Naive thymus-derived CD4-positive, alpha-beta T cell (primary cell): Measurements from ENCODE around the gene CDK11A. TPM values are rescaled to one million over a fixed set of nuclear protein-coding genes. Genes with fewer than 3 reads are reported as not detected.
"Not testable (repeated sequence)": the region's sequence is repeated elsewhere in the genome, so short reads cannot be mapped to it uniquely, and the experiment has no call there.

Experiments
- ATAC-seq: fragments of 150-1000 bp; cut with Tn5 transposase; 2 replicates; pipeline ENCODE4 v1.10.0; 2021; ENCODE audit warnings: mild to moderate bottlenecking, moderate library complexity
- CTCF ChIA-PET: fragments of 350-600 bp; sonication (Branson Sonifier 250); formaldehyde crosslinking; loops from one replicate; lab custom pipeline; 2021; ENCODE audit warnings: antibody characterized with exemption; lab: Charles Lee
- POLR2A ChIA-PET: fragments of 350-600 bp; sonication (Branson Sonifier 250); formaldehyde crosslinking; loops from one replicate; lab custom pipeline; 2021; ENCODE audit warnings: antibody characterized with exemption, inconsistent platforms; lab: Charles Lee
- DNase-seq, 9 donors: peaks; one replicate each; pipeline versions ENCODE4 v3.0.0 to v3.0.0-alpha.2; 2020 to 2022; ENCODE audit warnings: mixed read lengths in 1 of 9
- H3K27ac ChIP-seq: one replicate; pipeline ENCODE4 v1.7.0; 2013; ENCODE audit warnings: mild to moderate bottlenecking, low read depth, low read length, moderate library complexity
- H3K27me3 ChIP-seq, 2 donors: one replicate each; pipeline ENCODE4 v1.7.0; 2013; ENCODE audit warnings: low read length in 2 of 2, mild to moderate bottlenecking in 2 of 2, moderate library complexity in 2 of 2; ENCODE audit not compliant: control insufficient read depth in 2 of 2, insufficient read depth in 2 of 2
- H3K36me3 ChIP-seq, 3 experiments: 1 replicate in 2 of 3; 2 replicates in 1 of 3; pipeline ENCODE4 v1.7.0; 2013; ENCODE audit warnings: low read length in 3 of 3, mild to moderate bottlenecking in 3 of 3, moderate library complexity in 1 of 3; ENCODE audit not compliant: insufficient read depth in 3 of 3, control insufficient read depth in 2 of 3
- H3K4me1 ChIP-seq, 2 donors: one replicate each; pipeline ENCODE4 v1.7.0; 2013; ENCODE audit warnings: low read length in 2 of 2, mild to moderate bottlenecking in 2 of 2, moderate library complexity in 1 of 2; ENCODE audit not compliant: control insufficient read depth in 2 of 2, insufficient read depth in 2 of 2
- H3K4me3 ChIP-seq: 2 replicates; pipeline ENCODE4 v1.7.0; 2013; ENCODE audit warnings: mild to moderate bottlenecking, low read length
- H3K9me3 ChIP-seq, 3 experiments: 1 replicate in 2 of 3; 2 replicates in 1 of 3; pipeline ENCODE4 v1.7.0; 2013; ENCODE audit warnings: low read length in 3 of 3; ENCODE audit not compliant: control insufficient read depth in 2 of 3
- H3K27ac Mint-ChIP-seq, 9 donors: one replicate each; pipeline ENCODE4 v1.8.0; 2020 to 2022; ENCODE audit warnings: mixed read lengths in 9 of 9, mild to moderate bottlenecking in 8 of 9, moderate library complexity in 5 of 9, inconsistent platforms in 2 of 9
- H3K27me3 Mint-ChIP-seq, 5 donors: one replicate each; pipeline ENCODE4 v1.8.0; 2021 to 2022; ENCODE audit warnings: mixed read lengths in 5 of 5, mild to moderate bottlenecking in 1 of 5
- H3K36me3 Mint-ChIP-seq, 5 donors: one replicate each; pipeline ENCODE4 v1.8.0; 2020 to 2022; ENCODE audit warnings: mixed read lengths in 5 of 5, mild to moderate bottlenecking in 3 of 5, inconsistent platforms in 1 of 5
- H3K4me1 Mint-ChIP-seq, 7 donors: one replicate each; pipeline ENCODE4 v1.8.0; 2020 to 2022; ENCODE audit warnings: mixed read lengths in 7 of 7, mild to moderate bottlenecking in 3 of 7, inconsistent platforms in 1 of 7
- H3K4me3 Mint-ChIP-seq, 10 donors: one replicate each; pipeline ENCODE4 v1.8.0; 2020 to 2022; ENCODE audit warnings: mild to moderate bottlenecking in 10 of 10, mixed read lengths in 10 of 10, moderate library complexity in 6 of 10, inconsistent platforms in 2 of 10
- H3K9me3 Mint-ChIP-seq, 11 donors: one replicate each; pipeline ENCODE4 v1.8.0; 2020 to 2022; ENCODE audit warnings: mixed read lengths in 11 of 11, mild to moderate bottlenecking in 4 of 11, inconsistent platforms in 1 of 11, moderate library complexity in 1 of 11
- intact Hi-C, 2 donors: fragments of 100-400 bp; cut with micrococcal nuclease; formaldehyde crosslinking; loops; one replicate each; pipeline ENCODE4 v1.15.1; 2023
- polyA plus RNA-seq, 2 donors: library from polyadenylated mRNA; unstranded; fragments of 300-500 nt; fragmentation: Illumina TruSeq; gene quantifications; one replicate each; pipeline ENCODE4 v1.2.3, GENCODE V29; 2021
- total RNA-seq, 6 experiments: library from RNA in 5 of 6; stranded (reverse) in 5 of 6; gene quantifications; 1 replicate in 5 of 6; 2 replicates in 1 of 6; pipeline ENCODE4 v1.2.3 and lab custom pipeline; 2021 to 2026

The CDK11A gene
- total and polyA plus RNA-seq, 7 experiments from 2014 or later: 9.8 to 218 (median 139) TPM

DNA sequence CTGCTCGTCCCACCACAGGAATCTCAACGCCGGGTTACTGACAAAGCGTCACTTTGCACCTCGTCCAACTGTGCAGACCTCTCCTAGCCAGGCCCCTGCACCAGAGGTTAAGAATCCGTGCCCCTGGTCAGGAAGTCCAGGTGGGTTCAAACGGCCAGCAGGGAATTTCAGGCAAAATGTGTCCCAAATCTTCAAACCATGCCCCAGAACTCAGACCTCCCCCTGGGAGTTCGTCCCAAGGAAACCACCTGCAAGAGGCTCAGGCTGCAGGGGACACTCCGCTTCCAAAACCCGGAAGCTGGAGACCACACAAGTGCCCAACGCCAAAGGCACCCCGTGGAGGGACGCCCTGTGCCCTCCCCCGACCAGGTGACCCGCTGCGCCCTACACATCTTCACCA lies 32.7 kb downstream of the CDK11A start:
- ATAC-seq, H3K36me3 Mint-ChIP-seq, H3K27me3 ChIP-seq, H3K9me3 Mint-ChIP-seq, H3K4me1 ChIP-seq, H3K27ac Mint-ChIP-seq, POLR2A ChIA-PET, H3K27me3 Mint-ChIP-seq, H3K4me3 Mint-ChIP-seq, H3K9me3 ChIP-seq, DNase-seq, CTCF ChIA-PET, H3K4me3 ChIP-seq, H3K36me3 ChIP-seq: not testable (repeated sequence)
- H3K4me1 Mint-ChIP-seq: peaks cover 0 to 33% (median 19%) of the 10 kb centered on the region in 7 donors
- intact Hi-C loops: loop anchor here (5.0 to 10.0 kb wide), 2 partner anchors 53 to 216 kb away; no protein-coding TSS in a partner anchor
- H3K27ac ChIP-seq: peak overlapping the region; percentile 51

DNA sequence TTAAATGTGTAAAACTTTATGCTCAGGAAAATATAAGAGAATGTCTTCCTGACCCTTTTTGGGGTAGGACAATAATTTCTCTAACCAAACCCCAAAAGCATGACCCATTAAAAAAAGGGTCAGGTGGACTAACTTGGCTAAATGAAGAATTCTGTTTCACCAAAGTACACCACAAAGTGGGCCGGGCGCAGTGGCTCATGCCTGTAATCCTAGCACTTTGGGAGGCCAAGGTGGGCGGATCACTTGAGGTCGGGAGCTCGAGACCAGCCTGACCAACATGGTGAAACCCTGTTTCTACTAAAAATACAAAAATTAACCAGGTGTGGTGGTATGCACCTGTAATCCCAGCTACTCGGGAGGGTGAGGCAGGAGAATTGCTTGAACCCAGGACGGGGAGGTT lies 34.6 kb downstream of the CDK11A start:
- H3K27me3 Mint-ChIP-seq, H3K4me1 ChIP-seq, intact Hi-C loops, H3K27me3 ChIP-seq, H3K36me3 Mint-ChIP-seq, H3K27ac ChIP-seq, ATAC-seq, H3K9me3 ChIP-seq, DNase-seq, CTCF ChIA-PET, H3K4me3 ChIP-seq, POLR2A ChIA-PET, H3K9me3 Mint-ChIP-seq: not testable (repeated sequence)
- Mint-ChIP-seq H3K4me3 (peak overlapping the region in 4 of 10 donors; percentile 25 to 68 (median 50)), H3K27ac (peak overlapping the region in 3 of 9 donors; percentile 17 to 51 (median 46)), H3K4me1 (peaks cover 2 to 50% (median 30%) of the 10 kb centered on the region in 7 donors)
- peaks cover 0 to 11% (median 0%) of the 10 kb centered on the region in 3 experiments for H3K36me3 ChIP-seq

DNA sequence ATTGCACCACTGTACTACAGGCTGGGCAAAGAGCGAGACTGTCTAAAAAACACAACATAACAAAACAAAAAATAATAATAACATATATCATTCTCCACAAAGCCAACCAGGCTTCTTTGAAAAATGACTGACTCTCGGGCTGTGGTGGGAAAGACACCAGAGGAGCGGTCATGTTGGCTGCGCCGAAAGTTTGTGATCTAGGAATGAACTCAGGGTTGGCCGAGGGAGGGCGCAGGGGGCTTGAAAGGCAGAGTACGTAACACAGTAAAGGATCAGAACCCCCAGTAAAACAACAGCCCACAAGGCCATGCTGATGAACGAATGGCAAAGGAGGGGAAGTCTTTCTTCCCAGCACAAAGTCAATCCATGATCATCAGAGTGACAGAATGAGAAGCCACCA lies 36.3 kb downstream of the CDK11A start:
- POLR2A ChIA-PET: no interaction called here
- H3K4me1 Mint-ChIP-seq: peaks cover 2 to 64% (median 37%) of the 10 kb centered on the region in 7 donors
- H3K9me3 Mint-ChIP-seq: no peaks in the 10 kb centered on the region
- Histone ChIP-seq H3K4me3 (no peak overlapping the region), H3K9me3 (no peaks in the 10 kb centered on the region), H3K27me3 (no peaks in the 10 kb centered on the region), H3K4me1 (no peaks in the 10 kb centered on the region), H3K27ac (peak overlapping the region; percentile 20), H3K36me3 (peaks cover 0 to 23% (median 0%) of the 10 kb centered on the region in 3 experiments)
- CTCF ChIA-PET: interaction anchor here (0.7 kb wide), 1 partner anchor 1850 kb away, joined by 6 read pairs; no protein-coding TSS in a partner anchor
- no peak for DNase-seq
- peaks cover 0 to 18% (median 4%) of the 10 kb centered on the region in 5 donors for H3K36me3 Mint-ChIP-seq
- no peak for ATAC-seq
- H3K27me3 Mint-ChIP-seq: no peaks in the 10 kb centered on the region
- peak overlapping the region in 4 of 9 donors; percentile 3 to 84 (median 62) for H3K27ac Mint-ChIP-seq
- peak overlapping the region in 5 of 10 donors; percentile 11 to 77 (median 39) for H3K4me3 Mint-ChIP-seq
- intact Hi-C loops: no loop called here

DNA sequence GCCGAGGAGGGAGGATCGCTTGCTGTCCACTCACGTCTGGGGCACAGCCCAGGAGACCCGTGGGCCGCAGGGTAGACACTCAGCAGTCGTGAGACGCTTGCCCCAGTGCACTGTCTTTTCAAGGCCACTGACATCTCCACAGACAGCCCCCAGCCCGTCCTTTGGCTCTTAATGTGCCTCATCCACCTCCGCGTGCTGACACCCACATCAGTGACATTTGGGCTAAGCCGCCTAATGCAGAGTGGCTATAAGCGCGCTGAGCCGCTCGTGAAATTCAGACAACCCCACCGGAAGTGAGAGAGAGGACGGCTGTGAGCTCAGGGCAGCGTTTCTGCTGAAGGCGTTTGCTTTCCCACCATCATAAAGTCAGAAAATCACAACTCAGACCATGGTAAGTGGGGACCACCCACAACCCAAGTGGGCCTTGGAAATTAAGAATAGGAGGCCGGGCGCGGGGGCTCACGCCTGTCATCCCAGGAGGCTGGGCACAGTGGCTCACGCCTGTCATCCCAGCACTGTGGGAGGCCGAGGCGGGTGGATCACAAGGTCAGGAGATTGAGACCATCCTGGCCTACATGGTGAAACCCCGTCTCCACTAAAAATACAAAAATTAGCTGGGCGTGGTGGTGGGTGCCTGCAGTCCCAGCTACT lies 40.0 kb downstream of the CDK11A start:
- H3K27me3 ChIP-seq: no peaks in the 10 kb centered on the region
- ATAC-seq (no peak), DNase-seq (no peak)
- Mint-ChIP-seq H3K4me3 (peak overlapping the region in 2 of 10 donors; percentile 16 to 42), H3K9me3 (no peaks in the 10 kb centered on the region), H3K27me3 (no peaks in the 10 kb centered on the region), H3K27ac (peak overlapping the region in 1 of 9 donors; percentile 55), H3K4me1 (peaks cover 9 to 68% (median 41%) of the 10 kb centered on the region in 7 donors), H3K36me3 (peaks cover 0 to 18% (median 4%) of the 10 kb centered on the region in 5 donors)
- no peaks in the 10 kb centered on the region for H3K4me1 ChIP-seq
- no peak overlapping the region for H3K4me3 ChIP-seq
- H3K27ac ChIP-seq: no peak overlapping the region
- H3K36me3 ChIP-seq: peaks cover 0 to 31% (median 0%) of the 10 kb centered on the region in 3 experiments
- POLR2A ChIA-PET: no interaction called here
- CTCF ChIA-PET: interaction anchor here (0.7 kb wide), 1 partner anchor 54 kb away, joined by 3 read pairs; no protein-coding TSS in a partner anchor
- H3K9me3 ChIP-seq: no peaks in the 10 kb centered on the region
- intact Hi-C loops: no loop called here

DNA sequence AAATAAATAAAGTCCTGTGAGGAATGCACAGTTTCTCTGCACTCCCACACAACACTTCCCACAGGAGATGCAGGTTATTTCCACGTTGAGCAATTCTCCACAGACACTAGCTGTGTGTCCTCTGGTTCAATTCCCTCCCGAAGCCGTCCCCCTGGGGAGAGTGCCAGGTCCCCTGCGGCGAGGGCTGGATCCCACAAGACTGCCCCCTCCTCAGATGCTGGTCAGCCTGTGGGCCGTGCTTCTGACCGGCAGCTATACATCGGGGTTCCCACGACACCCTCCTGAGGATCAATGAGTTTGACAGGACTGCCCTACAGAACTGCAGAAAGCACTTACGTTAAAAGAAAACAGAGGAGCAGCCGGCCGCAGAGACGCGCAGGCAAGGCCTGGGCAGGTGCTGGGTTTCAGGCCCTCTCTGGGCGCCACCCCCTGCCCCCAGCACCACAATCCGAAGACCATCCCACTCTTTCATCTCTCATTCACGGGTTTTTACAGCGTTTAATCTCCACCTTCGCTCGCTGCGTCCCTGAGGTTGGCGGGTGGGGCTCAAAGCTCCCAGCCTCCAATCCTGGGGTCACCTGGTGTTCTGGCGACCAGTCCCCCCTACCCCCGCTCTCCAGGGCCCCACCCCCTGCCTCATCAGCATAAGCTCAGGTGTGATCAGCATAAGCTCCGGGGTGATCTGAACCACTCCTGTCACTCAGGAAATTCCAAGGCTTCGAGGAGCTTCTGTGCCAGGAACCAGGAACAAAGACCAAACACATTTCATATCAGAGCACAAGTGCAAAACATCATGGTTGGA lies 40.9 kb downstream of the CDK11A start:
- Mint-ChIP-seq H3K27me3 (no peaks in the 10 kb centered on the region), H3K4me3 (peak overlapping the region in 2 of 10 donors; percentile 41 to 42), H3K4me1 (peaks cover 18 to 71% (median 47%) of the 10 kb centered on the region in 7 donors), H3K36me3 (peaks cover 0 to 18% (median 2%) of the 10 kb centered on the region in 5 donors), H3K9me3 (no peaks in the 10 kb centered on the region), H3K27ac (peak overlapping the region in 2 of 9 donors; percentile 55 to 63)
- H3K4me1 ChIP-seq: peaks cover 5 to 7% of the 10 kb centered on the region in 2 donors
- DNase-seq (no peak), ATAC-seq (no peak)
- no peaks in the 10 kb centered on the region for H3K9me3 ChIP-seq
- peaks cover 0 to 31% (median 0%) of the 10 kb centered on the region in 3 experiments for H3K36me3 ChIP-seq
- H3K4me3 ChIP-seq: no peak overlapping the region
- no peak overlapping the region for H3K27ac ChIP-seq
- POLR2A ChIA-PET: no interaction called here
- no peaks in the 10 kb centered on the region for H3K27me3 ChIP-seq
- intact Hi-C loops: no loop called here
- CTCF ChIA-PET: no interaction called here

DNA sequence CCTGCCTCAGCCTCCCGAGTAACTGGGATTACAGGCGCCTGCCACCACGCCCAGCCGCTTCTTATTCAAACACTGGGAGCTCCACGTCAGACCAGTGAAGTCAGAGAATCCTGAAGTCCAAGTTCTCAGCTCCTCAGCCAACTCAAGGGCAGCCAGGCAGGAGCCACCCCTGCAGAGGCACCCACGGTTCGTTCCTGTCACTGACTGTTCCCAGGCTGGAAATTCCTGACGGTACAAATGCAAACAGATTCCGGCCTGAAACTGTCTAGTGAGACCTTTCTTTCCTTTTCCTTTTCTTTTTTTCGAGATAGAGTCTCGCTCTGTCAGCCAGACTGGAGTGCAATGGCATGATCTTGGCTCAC lies 43.3 kb downstream of the CDK11A start:
- Mint-ChIP-seq H3K4me3 (no peak overlapping the region), H3K27me3 (no peaks in the 10 kb centered on the region), H3K9me3 (no peaks in the 10 kb centered on the region), H3K4me1 (peaks cover 26 to 61% (median 39%) of the 10 kb centered on the region in 7 donors), H3K27ac (peak overlapping the region in 6 of 9 donors; percentile 20 to 100 (median 64)), H3K36me3 (peaks cover 0 to 12% (median 0%) of the 10 kb centered on the region in 5 donors)
- no peak overlapping the region for H3K4me3 ChIP-seq
- intact Hi-C loops: no loop called here
- H3K27me3 ChIP-seq: no peaks in the 10 kb centered on the region
- POLR2A ChIA-PET: interaction anchor here (1.1 kb wide), 1 partner anchor 65 kb away, joined by 4 read pairs; the partner anchor contains the start of gene MIB2
- H3K36me3 ChIP-seq: peaks cover 0 to 26% (median 0%) of the 10 kb centered on the region in 3 experiments
- DNase-seq: no peak
- CTCF ChIA-PET: no interaction called here
- H3K27ac ChIP-seq: no peak overlapping the region
- H3K4me1 ChIP-seq: peaks cover 9 to 10% of the 10 kb centered on the region in 2 donors
- ATAC-seq: no peak
- H3K9me3 ChIP-seq: no peaks in the 10 kb centered on the region
